HCT116 (cell line): ENCODE measurements around the gene FBRS. TPM values are rescaled to one million over a fixed set of nuclear protein-coding genes. Genes with fewer than 3 reads are reported as not detected.

Source experiments
- ATAC-seq: fragments of 200-7000 bp; cut with Tn5 transposase; 2 replicates; pipeline ENCODE4 v1.9.1; 2020; ENCODE audit warnings: mild to moderate bottlenecking, moderate library complexity
- BruUV-seq: library from RNA; stranded (reverse); fragments of 400-500 nt; replicated peaks from 2 replicates; lab custom pipeline; 2021; lab: Mats Ljungman, UMichigan
- CTCF ChIA-PET: fragments of 300-600 bp; sonication (Branson Sonifier 250); formaldehyde crosslinking; loops from one replicate; lab custom pipeline; 2021; ENCODE audit warnings: antibody characterized with exemption; lab: Charles Lee
- POLR2A ChIA-PET: fragments of 300-600, 350-600 bp; sonication (Branson Sonifier 250); formaldehyde crosslinking; loops from one replicate; lab custom pipeline; 2021; ENCODE audit warnings: antibody characterized with exemption; lab: Charles Lee
- RAD21 ChIA-PET, 2 experiments: fragments of 300-600 bp; sonication (Branson Sonifier 250); formaldehyde crosslinking; loops; one replicate each; lab custom pipeline; 2023; ENCODE audit warnings: low total read pairs in 2 of 2; ENCODE audit not compliant: uncharacterized antibody in 2 of 2, unreplicated experiment in 2 of 2, low non-redundant PET in 1 of 2; lab: Charles Lee
- DNase-seq: peaks from one replicate; pipeline ENCODE4 v3.0.0-alpha.2; 2010; ENCODE audit warnings: low read depth, low spot score
- H2AFZ ChIP-seq: fragments of 200-600 bp; shearing (Covaris generic), sonication (generic); 2 replicates; pipeline ENCODE4 v1.6.1; 2017; ENCODE audit warnings: low read depth, mixed run types, mixed read lengths, antibody characterized with exemption, low read length; ENCODE audit not compliant: poor library complexity, severe bottlenecking
- H3K27ac ChIP-seq: 2 replicates; pipeline ENCODE4 v1.5.1; 2012; ENCODE audit warnings: low read depth, low read length
- H3K27me3 ChIP-seq: fragments of 200-600 bp; sonication (generic); 2 replicates; pipeline ENCODE4 v1.6.1; 2016; ENCODE audit warnings: mixed run types, low read length, mixed read lengths; ENCODE audit not compliant: insufficient read depth
- H3K36me3 ChIP-seq, 2 experiments: fragments of 200-500 bp in 1 of 2; fragments of 200-600 bp in 1 of 2; sonication (Bioruptor generic) in 1 of 2; sonication (generic) in 1 of 2; 2 replicates each; pipeline versions ENCODE4 v1.5.1 to v1.6.1; 2014 to 2016; ENCODE audit warnings: low read length in 2 of 2, inconsistent platforms in 1 of 2, mixed read lengths in 1 of 2, mixed run types in 1 of 2; ENCODE audit not compliant: insufficient read depth in 2 of 2, control insufficient read depth in 1 of 2
- H3K4me1 ChIP-seq, 2 experiments: fragments of 200-600 bp in 1 of 2; sonication (generic) in 1 of 2; 2 replicates each; pipeline versions ENCODE4 v1.5.1 to v1.6.1; 2012 to 2017; ENCODE audit warnings: low read length in 2 of 2, inconsistent platforms in 1 of 2, mild to moderate bottlenecking in 1 of 2, mixed read lengths in 1 of 2, mixed run types in 1 of 2, moderate library complexity in 1 of 2; ENCODE audit not compliant: insufficient read depth in 2 of 2, control insufficient read depth in 1 of 2
- H3K4me2 ChIP-seq: fragments of 200-600 bp; sonication (generic); 2 replicates; pipeline ENCODE4 v1.6.1; 2017; ENCODE audit warnings: mixed run types, low read length, mixed read lengths
- H3K4me3 ChIP-seq, 2 experiments: fragments of 200-600 bp in 1 of 2; sonication (generic) in 1 of 2; replicated peaks in 1 of 2; 2 replicates each; pipeline ENCODE4 v1.5.1; 2011 to 2016; ENCODE audit warnings: low read length in 2 of 2, control low read depth in 1 of 2, low read depth in 1 of 2, mild to moderate bottlenecking in 1 of 2, mixed read lengths in 1 of 2, mixed run types in 1 of 2
- H3K79me2 ChIP-seq: fragments of 200-600 bp; sonication (generic); 2 replicates; pipeline ENCODE4 v1.6.1; 2017; ENCODE audit warnings: mild to moderate bottlenecking, mixed run types, low read length, moderate library complexity, mixed read lengths; ENCODE audit not compliant: insufficient read depth
- H3K9ac ChIP-seq: fragments of 200-600 bp; sonication (generic); 2 replicates; pipeline ENCODE4 v1.6.1; 2016; ENCODE audit warnings: low read length, mixed read lengths
- H3K9me2 ChIP-seq: fragments of 200-600 bp; sonication (generic), shearing (Covaris generic); 2 replicates; pipeline ENCODE4 v1.6.1; 2017; ENCODE audit warnings: mixed run types, mild to moderate bottlenecking, moderate library complexity; ENCODE audit not compliant: insufficient read depth
- H3K9me3 ChIP-seq, 2 experiments: fragments of 200-500 bp in 1 of 2; fragments of 200-600 bp in 1 of 2; sonication (Bioruptor generic) in 1 of 2; sonication (generic) in 1 of 2; 2 replicates each; pipeline ENCODE4 v1.6.1; 2014 to 2017; ENCODE audit warnings: low read length in 2 of 2, mixed read lengths in 2 of 2, inconsistent platforms in 1 of 2, low read depth in 1 of 2, mild to moderate bottlenecking in 1 of 2, mixed run types in 1 of 2, moderate library complexity in 1 of 2; ENCODE audit not compliant: control insufficient read depth in 1 of 2, insufficient read depth in 1 of 2
- H4K20me1 ChIP-seq: fragments of 200-600 bp; sonication (generic), shearing (Covaris generic); 2 replicates; pipeline ENCODE4 v1.6.1; 2017; ENCODE audit warnings: mixed run types, mild to moderate bottlenecking, moderate library complexity; ENCODE audit not compliant: insufficient read depth
- CBX3 ChIP-seq: IDR thresholded peaks from 2 replicates; pipeline ENCODE4 v1.6.1; 2012; ENCODE audit warnings: low read depth
- CEBPB ChIP-seq: IDR thresholded peaks from 2 replicates; pipeline ENCODE4 v1.6.1; 2012; ENCODE audit warnings: low read depth
- EGR1 ChIP-seq: IDR thresholded peaks from 2 replicates; pipeline ENCODE4 v1.6.1; 2012; ENCODE audit warnings: low read depth
- EZH2 ChIP-seq: fragments of 200-600 bp; sonication (generic); IDR thresholded peaks from 2 replicates; pipeline ENCODE4 v1.6.1; 2017; ENCODE audit warnings: antibody characterized with exemption, mixed run types
- EZH2phosphoT487 ChIP-seq: fragments of 200-600 bp; IDR thresholded peaks from 2 replicates; pipeline ENCODE4 v1.6.1; 2018; ENCODE audit warnings: antibody characterized with exemption, borderline replicate concordance
- FOSL1 ChIP-seq: IDR thresholded peaks from 2 replicates; pipeline ENCODE4 v1.6.1; 2012; ENCODE audit warnings: low read depth
- JUND ChIP-seq: IDR thresholded peaks from 2 replicates; pipeline ENCODE4 v1.6.1; 2012
- POLR2A ChIP-seq: IDR thresholded peaks from 2 replicates; pipeline ENCODE4 v1.7.0; 2011; ENCODE audit warnings: borderline replicate concordance; ENCODE audit not compliant: insufficient read depth, insufficient read length; ENCODE audit errors: extremely low read depth
- POLR2AphosphoS5 ChIP-seq: IDR thresholded peaks from 2 replicates; pipeline ENCODE4 v1.6.1; 2011; ENCODE audit warnings: mild to moderate bottlenecking, low read depth, low read length, moderate library complexity
- RAD21 ChIP-seq: IDR thresholded peaks from 2 replicates; pipeline ENCODE4 v1.6.1; 2012; ENCODE audit warnings: low read depth, mild to moderate bottlenecking
- SIN3A ChIP-seq: IDR thresholded peaks from 2 replicates; pipeline ENCODE4 v1.6.1; 2012; ENCODE audit warnings: low read depth
- SP1 ChIP-seq: IDR thresholded peaks from 2 replicates; pipeline ENCODE4 v1.6.1; 2012; ENCODE audit warnings: low read depth
- SRF ChIP-seq: IDR thresholded peaks from 2 replicates; pipeline ENCODE4 v1.6.1; 2012; ENCODE audit warnings: low read depth
- TCF7L2 ChIP-seq: IDR thresholded peaks from 2 replicates; pipeline ENCODE4 v1.7.0; 2011; ENCODE audit warnings: borderline replicate concordance, inconsistent platforms; ENCODE audit not compliant: insufficient read depth, insufficient read length; ENCODE audit errors: extremely low read depth
- YY1 ChIP-seq: IDR thresholded peaks from 2 replicates; pipeline ENCODE4 v1.6.1; 2011; ENCODE audit warnings: low read length, low read depth, moderate library complexity, mild to moderate bottlenecking; ENCODE audit not compliant: insufficient replicate concordance; ENCODE audit errors: extremely low read depth
- ZFX ChIP-seq: fragments of 450-650 bp; IDR thresholded peaks from 2 replicates; pipeline ENCODE4 v1.6.1; 2017
- ZNF274 ChIP-seq: fragments of 200-500 bp; sonication (Bioruptor generic); IDR thresholded peaks from 2 replicates; pipeline ENCODE4 v1.6.1; 2014; ENCODE audit warnings: mild to moderate bottlenecking, low read depth, low read length, inconsistent platforms
- intact Hi-C: fragments of 100-400 bp; cut with micrococcal nuclease; formaldehyde crosslinking; loops from 2 replicates; pipeline ENCODE4 v1.10.0; 2022
- total RNA-seq: library from RNA; stranded (reverse); gene quantifications from one replicate; pipeline ENCODE4 v1.2.1, GENCODE V29; 2021; ENCODE audit not compliant: unreplicated experiment
- TF ChIP-seq, protein P1 (sequence below): IDR thresholded peaks from 2 replicates; pipeline ENCODE4 v1.6.1; 2012
- TF ChIP-seq, protein P2 (sequence below), 3 experiments: fragments of 200-600 bp in 1 of 3; sonication (generic) in 1 of 3; IDR thresholded peaks in 2 of 3; conservative IDR thresholded peaks in 1 of 3; 2 replicates each; pipeline ENCODE4 v1.5.1; 2012 to 2017; ENCODE audit warnings: low read depth in 2 of 3, low read length in 2 of 3, antibody characterized with exemption in 1 of 3, borderline replicate concordance in 1 of 3, control low read depth in 1 of 3, mild to moderate bottlenecking in 1 of 3, mixed read lengths in 1 of 3, mixed run types in 1 of 3, moderate library complexity in 1 of 3; ENCODE audit not compliant: insufficient read depth in 1 of 3
- TF ChIP-seq, protein P3 (sequence below): IDR thresholded peaks from 2 replicates; pipeline ENCODE4 v1.6.1; 2011; ENCODE audit warnings: mild to moderate bottlenecking, low read length, moderate library complexity; ENCODE audit not compliant: insufficient replicate concordance; ENCODE audit errors: extremely low read depth

Gene FBRS
- total RNA-seq, 1 experiment from 2014 or later, result 65.3 TPM

DNA sequence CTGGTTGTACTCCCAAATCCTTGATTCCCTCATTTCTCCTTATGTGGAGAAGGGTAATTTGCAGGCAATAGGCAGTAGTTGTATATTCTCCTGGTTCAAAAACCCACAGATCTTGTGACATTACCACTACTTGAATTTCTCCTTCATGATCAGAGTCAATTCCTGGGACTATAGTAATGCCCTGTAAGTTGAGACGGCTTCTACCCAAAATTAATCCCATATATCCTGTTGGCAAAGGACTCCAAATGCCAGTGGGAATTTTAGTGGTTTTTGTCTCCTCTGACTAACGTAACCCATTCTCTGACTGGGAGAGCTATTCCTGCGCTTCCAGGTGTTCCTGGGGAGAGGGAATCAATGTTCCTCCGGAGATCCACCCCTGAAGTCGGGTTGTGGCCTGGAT is 36.5 kb upstream of the FBRS start:
- H3K27me3 ChIP-seq, result no peaks in the 10 kb centered on the region
- RAD21 ChIA-PET, result interaction anchor here in 1 of 2 experiments (0.6 kb wide), 1 partner anchor 220 kb away, joined by 6 read pairs; no protein-coding TSS in a partner anchor
- no peak overlapping the region for H3K4me3 ChIP-seq
- DNase-seq (no peak), ATAC-seq (no peak)
- TF ChIP-seq EZH2phosphoT487 (no peak), POLR2AphosphoS5 (no peak), YY1 (no peak), SP1 (no peak), EGR1 (no peak), ZFX (no peak), RAD21 (no peak), CEBPB (no peak), SIN3A (no peak), CBX3 (no peak), EZH2 (no peak), TCF7L2 (no peak), FOSL1 (no peak), ZNF274 (no peak), SRF (no peak), POLR2A (no peak), JUND (no peak)
- TF ChIP-seq, protein P1, sequence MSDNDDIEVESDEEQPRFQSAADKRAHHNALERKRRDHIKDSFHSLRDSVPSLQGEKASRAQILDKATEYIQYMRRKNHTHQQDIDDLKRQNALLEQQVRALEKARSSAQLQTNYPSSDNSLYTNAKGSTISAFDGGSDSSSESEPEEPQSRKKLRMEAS, result no peak
- TF ChIP-seq, protein P2, sequence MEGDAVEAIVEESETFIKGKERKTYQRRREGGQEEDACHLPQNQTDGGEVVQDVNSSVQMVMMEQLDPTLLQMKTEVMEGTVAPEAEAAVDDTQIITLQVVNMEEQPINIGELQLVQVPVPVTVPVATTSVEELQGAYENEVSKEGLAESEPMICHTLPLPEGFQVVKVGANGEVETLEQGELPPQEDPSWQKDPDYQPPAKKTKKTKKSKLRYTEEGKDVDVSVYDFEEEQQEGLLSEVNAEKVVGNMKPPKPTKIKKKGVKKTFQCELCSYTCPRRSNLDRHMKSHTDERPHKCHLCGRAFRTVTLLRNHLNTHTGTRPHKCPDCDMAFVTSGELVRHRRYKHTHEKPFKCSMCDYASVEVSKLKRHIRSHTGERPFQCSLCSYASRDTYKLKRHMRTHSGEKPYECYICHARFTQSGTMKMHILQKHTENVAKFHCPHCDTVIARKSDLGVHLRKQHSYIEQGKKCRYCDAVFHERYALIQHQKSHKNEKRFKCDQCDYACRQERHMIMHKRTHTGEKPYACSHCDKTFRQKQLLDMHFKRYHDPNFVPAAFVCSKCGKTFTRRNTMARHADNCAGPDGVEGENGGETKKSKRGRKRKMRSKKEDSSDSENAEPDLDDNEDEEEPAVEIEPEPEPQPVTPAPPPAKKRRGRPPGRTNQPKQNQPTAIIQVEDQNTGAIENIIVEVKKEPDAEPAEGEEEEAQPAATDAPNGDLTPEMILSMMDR (IDR thresholded peaks at IDR 0.05 in 2 of 3, conservative IDR thresholded peaks at IDR 0.05 in 1 of 3; ENCODE audit: borderline replicate concordance in 1 of 3, insufficient read depth in 1 of 3, low read depth in 2 of 3, low read length in 2 of 3), result no peak
- TF ChIP-seq, protein P3, sequence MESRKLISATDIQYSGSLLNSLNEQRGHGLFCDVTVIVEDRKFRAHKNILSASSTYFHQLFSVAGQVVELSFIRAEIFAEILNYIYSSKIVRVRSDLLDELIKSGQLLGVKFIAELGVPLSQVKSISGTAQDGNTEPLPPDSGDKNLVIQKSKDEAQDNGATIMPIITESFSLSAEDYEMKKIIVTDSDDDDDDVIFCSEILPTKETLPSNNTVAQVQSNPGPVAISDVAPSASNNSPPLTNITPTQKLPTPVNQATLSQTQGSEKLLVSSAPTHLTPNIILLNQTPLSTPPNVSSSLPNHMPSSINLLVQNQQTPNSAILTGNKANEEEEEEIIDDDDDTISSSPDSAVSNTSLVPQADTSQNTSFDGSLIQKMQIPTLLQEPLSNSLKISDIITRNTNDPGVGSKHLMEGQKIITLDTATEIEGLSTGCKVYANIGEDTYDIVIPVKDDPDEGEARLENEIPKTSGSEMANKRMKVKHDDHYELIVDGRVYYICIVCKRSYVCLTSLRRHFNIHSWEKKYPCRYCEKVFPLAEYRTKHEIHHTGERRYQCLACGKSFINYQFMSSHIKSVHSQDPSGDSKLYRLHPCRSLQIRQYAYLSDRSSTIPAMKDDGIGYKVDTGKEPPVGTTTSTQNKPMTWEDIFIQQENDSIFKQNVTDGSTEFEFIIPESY, result no peak
- no peak overlapping the region for H3K27ac ChIP-seq
- H3K4me2 ChIP-seq, result no peak overlapping the region
- H3K9ac ChIP-seq, result no peak overlapping the region
- POLR2A ChIA-PET, result no interaction called here
- no peaks in the 10 kb centered on the region for H3K79me2 ChIP-seq
- no peaks in the 10 kb centered on the region for H3K36me3 ChIP-seq
- peaks cover 0 to 9% of the 10 kb centered on the region in 2 experiments; a peak in 2 of 4 replicates for H3K9me3 ChIP-seq
- H3K4me1 ChIP-seq, result no peaks in the 10 kb centered on the region
- no TSS peak for BruUV-seq
- H2AFZ ChIP-seq, result no peak overlapping the region
- H3K9me2 ChIP-seq, result no peaks in the 10 kb centered on the region
- no peaks in the 10 kb centered on the region for H4K20me1 ChIP-seq
- intact Hi-C loops, result no loop called here
- CTCF ChIA-PET, result no interaction called here
